NCI-H2081 (cell line): Measurements from ENCODE around the gene NNMT.
"Not testable (repeated sequence)": the region's sequence is repeated elsewhere in the genome, so short reads cannot be mapped to it uniquely, and the experiment has no call there.

Experiments
- DNase-seq, 2 experiments: peaks; one replicate each; lab custom pipeline; 2025; lab: John Stamatoyannopoulos, UW

NNMT gene

GRCh38 chr11:114310095-114310494, 13.9 kb downstream of the NNMT start:
- DNase-seq = no peak

- no peak for DNase-seq
Measured at GRCh38 chr11:114311946-114312345, 15.7 kb downstream of the NNMT start.

- no peak for DNase-seq
Measured at GRCh38 chr11:114314096-114314495, 17.9 kb downstream of the NNMT start.

GRCh38 chr11:114315749-114316368, 19.7 kb downstream of the NNMT start:
- peak; percentile 12 to 74 for DNase-seq

GRCh38 chr11:114316980-114317786, 21.0 kb downstream of the NNMT start:
- no peak for DNase-seq

GRCh38 chr11:114317787-114318137, 21.6 kb downstream of the NNMT start:
- peak; percentile 56 to 80 for DNase-seq

- DNase-seq = peak; percentile 71 to 96
Measured at GRCh38 chr11:114318361-114318760, 22.2 kb downstream of the NNMT start.

- DNase-seq = no peak
Measured at GRCh38 chr11:114319716-114320328, 23.6 kb downstream of the NNMT start.

- DNase-seq = no peak
Measured at GRCh38 chr11:114321621-114322257, 25.5 kb downstream of the NNMT start.

- DNase-seq = no peak
Measured at GRCh38 chr11:114322934-114323333, 26.7 kb downstream of the NNMT start.

GRCh38 chr11:114326151-114326550, 30.0 kb downstream of the NNMT start:
- DNase-seq = no peak

- DNase-seq = no peak
Measured at GRCh38 chr11:114326776-114327175, 30.6 kb downstream of the NNMT start.

GRCh38 chr11:114330373-114330772, 34.2 kb downstream of the NNMT start:
- no peak for DNase-seq

- DNase-seq = peak; percentile 65 to 82
Measured at GRCh38 chr11:114340311-114341131, 44.3 kb downstream of the NNMT start.

GRCh38 chr11:114341667-114342066, 45.5 kb downstream of the NNMT start:
- not testable (repeated sequence) for DNase-seq

GRCh38 chr11:114342476-114342875, 46.3 kb downstream of the NNMT start:
- DNase-seq = no peak

- no peak for DNase-seq
Measured at GRCh38 chr11:114343020-114343419, 46.8 kb downstream of the NNMT start.

GRCh38 chr11:114343493-114343892, 47.3 kb downstream of the NNMT start:
- DNase-seq = no peak

GRCh38 chr11:114344494-114344893, 48.3 kb downstream of the NNMT start:
- DNase-seq = no peak

- DNase-seq = no peak
Measured at GRCh38 chr11:114345575-114346222, 49.5 kb downstream of the NNMT start.

- no peak for DNase-seq
Measured at GRCh38 chr11:114346709-114347141, 50.5 kb downstream of the NNMT start.
